GM18520 (cell line): ENCODE measurements around the gene RD3L.

Experiments used
- ATAC-seq: cut with Tn5 transposase; IDR thresholded peaks from one replicate; pipeline ENCODE4 v1.9.1; 2021; ENCODE audit not compliant: unreplicated experiment

Gene RD3L

GRCh38 chr14:103897075-103897947 is 45.0 kb downstream of the RD3L start:
- no peak for ATAC-seq

DNA sequence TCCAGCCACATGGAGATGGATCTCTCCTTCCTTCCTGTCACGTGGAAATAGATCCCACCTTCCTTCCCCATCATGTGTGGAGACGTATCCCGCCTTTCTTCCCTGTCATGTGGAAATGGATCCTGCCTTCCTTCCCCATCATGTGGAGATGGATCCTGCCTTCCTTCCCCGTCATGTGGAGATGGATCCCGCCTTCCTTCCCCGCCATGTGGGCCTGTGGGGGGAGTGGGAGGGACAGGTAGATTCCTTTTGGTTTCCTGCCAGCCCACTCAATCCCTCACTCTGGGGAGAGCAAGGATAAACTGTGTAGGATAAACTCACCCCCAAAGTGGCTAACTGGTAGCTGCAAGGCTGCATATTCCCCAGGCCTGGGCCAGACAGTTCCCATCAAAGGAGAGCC is 45.8 kb downstream of the RD3L start:
- ATAC-seq: no peak

GRCh38 chr14:103894723-103895059 is 47.6 kb downstream of the RD3L start:
- ATAC-seq: no peak

DNA sequence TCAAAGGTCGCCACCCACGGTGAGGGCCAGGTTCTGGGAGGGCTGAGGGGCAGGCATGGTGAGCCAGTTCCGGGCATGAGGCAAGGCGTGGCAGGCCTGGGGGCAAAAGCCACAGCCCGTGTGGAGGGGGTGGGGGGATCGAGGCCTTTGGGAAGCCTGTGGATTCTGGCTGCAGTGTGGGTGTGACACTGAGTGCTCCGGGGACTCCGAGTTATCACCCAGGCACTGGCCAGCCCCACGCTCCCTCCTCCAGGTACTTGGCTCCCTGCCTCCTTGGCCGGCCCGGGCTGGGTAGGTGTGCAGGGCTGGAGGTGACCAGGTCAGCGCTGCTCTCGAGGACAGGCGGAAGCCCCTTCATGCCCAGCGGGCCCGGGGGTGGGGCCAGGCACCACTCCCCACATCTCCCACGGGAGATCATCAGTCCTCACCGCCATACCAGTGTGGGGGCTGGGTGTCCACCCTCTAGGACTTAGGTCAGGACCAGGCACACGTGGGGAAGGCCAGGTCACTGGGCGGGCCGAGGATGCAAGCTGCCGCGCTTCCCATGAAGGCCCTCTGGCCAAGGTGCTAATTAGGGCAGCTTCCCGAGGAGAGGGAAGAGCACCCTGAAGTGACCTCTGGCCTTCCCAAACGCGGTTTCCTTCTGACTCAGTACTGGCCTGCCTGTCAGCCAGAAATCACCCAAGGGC is 48.2 kb downstream of the RD3L start:
- no peak for ATAC-seq

DNA sequence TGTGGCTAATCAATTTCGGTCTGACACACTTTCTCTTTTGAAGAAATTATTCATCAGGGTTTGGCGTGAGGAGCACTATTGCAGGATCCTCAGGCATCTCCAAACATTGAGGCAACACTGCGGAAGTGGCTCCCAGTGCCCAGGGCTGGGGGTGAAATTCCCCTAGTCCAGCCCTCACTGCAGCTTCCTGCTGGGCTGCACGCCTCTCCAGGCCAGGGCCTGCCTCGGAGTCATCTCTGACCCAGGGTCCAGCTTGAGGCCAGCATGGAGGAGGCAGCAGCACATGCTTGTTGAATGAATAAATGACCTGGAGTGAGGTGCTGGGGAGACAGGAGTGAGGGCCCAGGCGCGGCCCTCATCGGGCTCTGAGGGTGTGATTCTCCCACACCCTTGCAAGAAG is 50.1 kb downstream of the RD3L start:
- no peak for ATAC-seq

- no peak for ATAC-seq
Observed at GRCh38 chr14:103891667-103892215, 50.6 kb downstream of the RD3L start.

- ATAC-seq: no peak
Observed at GRCh38 chr14:103890821-103891666, 51.3 kb downstream of the RD3L start.
